Measurements from ENCODE around the gene ATP8B4.
"Not testable (repeated sequence)": the region's sequence is repeated elsewhere in the genome, so short reads cannot be mapped to it uniquely, and the experiment has no call there.

The ATP8B4 gene

DNA sequence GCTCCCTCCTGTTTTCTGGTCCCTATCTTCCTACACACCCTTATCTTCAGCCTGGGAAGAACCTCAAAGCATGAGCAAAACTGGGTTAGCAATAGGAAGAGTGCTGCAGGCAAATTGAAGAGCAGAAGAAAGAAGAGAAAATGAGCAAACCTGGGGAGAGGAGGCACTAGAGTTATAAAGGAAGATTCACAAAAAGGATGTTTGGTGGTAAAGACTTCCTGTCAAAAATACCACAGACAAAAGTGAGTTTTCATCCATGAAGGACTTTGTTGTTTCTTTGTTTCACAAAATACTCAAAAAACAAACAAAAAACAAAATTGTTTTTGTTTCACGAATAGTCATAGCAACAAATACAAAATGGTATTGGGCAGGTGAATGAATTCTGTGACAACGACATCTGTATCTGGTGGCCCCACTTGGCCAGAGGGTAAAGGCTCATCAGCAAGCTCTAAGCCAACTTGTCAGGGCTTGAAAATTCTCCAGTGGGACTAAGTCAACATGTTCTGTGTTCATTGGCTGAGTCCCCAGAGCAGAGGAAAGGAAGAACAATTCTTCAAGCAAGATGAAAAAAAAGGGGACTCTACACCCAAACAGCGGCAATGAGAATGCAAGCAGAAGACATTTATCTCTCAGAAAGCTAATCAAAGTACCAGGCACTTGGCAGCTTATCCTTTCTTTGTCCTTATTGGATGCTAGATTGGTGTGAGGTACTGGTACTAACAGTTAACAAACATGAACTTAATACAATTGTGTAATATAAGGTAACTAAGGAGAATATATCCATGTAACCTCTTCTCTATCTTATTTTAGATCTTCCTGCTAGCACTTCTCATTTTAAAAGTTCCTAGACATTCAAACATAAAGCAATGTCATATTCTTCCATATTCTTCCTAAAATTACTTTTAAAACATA is 9.7 kb downstream of the ATP8B4 start:
- DNase-seq (ENCODE audit: low read depth in 2 of 2) = no peak

DNA sequence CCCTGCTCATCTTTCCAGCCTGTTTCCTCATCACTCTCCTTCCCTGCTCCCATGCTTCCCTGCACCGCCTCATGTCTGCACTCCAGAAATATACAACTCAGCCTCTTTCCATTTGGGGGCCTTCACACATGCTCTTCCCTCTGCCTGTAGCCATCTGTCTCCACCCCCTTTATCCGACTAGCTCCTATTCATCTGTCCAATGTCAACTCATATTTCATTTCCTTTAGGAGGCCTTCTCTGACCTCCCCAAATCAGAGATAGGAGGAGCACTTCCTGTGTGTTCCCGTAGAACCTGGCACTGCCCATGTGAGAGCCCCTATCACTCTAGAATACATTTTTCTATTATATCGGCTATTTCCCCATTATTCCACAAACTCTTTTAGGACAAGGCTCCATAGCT is 10.6 kb downstream of the ATP8B4 start:
- DNase-seq (ENCODE audit: low read depth in 2 of 2) = no peak

DNA sequence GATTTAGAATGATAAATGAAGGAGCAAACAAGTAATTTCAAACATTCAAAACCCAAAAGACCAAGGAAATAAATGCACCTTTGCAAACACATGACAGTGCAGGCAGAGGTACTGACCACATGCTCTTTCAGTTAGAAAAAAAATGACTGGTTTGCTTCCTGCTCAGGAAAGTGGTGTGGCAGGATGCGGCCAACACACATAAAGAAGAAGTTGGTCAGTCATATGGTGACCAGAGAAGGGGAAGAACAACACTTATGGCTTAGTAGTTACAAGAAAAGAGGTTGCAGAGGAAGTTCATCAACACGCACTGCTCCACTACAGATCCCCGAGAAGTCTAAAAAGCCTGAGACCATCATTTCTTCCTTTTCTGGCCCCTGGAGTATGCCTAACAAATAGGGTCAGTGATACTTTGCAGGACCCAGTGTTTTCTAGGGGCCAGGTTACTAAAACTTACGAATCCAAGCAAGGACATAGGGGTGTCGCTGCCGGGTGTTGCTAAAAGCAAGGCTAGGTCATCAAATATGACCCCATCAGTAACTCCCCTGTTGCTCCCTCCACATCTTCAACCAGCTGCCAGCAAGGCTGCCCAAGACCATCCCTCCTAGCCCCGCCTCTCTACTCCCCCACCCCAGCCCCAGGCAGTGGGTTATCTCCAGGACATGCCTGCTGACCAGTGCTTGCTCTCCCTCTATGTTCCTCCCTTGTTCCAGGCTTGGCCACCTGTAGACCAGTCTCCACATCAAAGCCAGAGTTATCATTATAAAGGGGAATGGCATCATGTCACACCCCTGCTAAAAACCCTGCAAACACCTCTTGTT is 11.2 kb downstream of the ATP8B4 start:
- no peak for DNase-seq (ENCODE audit: low read depth in 2 of 2)

DNA sequence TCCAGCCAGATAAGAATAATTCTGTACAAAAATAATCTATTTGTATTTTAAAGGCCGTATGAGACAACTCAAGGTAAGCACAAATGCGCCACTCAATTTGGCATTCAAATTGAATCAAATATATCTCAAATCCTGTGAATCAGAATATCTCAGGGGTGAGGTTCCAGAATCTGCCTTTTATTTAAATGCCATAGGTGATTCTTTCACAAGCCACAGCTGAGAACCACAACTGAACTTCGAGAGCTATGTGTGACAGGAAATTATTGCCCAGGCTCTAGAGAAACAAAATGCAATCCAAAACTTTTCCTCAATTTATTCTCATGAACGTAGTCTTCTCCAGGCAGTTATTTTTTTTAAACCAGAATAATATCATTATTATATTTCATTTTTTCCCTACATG is 11.9 kb downstream of the ATP8B4 start:
- DNase-seq (ENCODE audit: low read depth in 2 of 2) = no peak

DNA sequence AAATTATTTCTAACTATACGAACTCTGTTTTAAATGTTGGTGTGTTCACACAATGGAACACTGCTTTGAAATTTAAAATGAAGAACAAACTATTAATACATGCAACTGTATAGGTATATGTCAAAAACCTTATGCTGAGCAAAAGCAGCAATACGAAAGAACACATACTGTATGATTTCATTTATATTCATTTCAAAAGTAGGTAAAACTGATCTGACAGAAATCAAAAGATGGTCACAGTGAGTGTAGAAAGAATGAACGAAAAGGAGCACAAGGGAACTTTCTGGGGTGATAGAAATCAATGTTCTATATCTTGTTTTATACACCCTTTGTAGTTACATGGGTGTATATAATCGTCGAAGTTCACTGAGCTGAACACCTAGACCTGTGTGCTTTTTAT is 12.6 kb downstream of the ATP8B4 start:
- no peak for DNase-seq (ENCODE audit: low read depth in 2 of 2)

DNA sequence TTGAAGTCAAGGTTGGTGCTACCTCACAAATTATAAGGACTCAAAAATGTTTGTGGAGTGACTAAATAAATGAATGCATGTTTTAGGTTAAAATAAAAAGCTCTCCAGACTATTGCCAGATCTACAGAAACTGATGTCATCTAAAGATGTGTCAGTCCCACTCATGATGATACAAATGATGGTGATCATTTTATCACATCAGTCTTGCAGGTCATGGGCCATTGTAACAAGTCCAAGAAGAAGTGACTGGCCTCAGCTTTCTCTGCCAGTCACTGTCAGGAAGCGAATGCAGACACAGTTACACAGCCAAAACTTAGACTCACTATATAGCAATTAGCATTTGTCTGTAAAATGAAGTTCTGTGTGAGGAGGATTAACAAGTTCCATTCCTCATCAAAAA is 18.5 kb downstream of the ATP8B4 start:
- DNase-seq (ENCODE audit: low read depth in 2 of 2) = no peak

DNA sequence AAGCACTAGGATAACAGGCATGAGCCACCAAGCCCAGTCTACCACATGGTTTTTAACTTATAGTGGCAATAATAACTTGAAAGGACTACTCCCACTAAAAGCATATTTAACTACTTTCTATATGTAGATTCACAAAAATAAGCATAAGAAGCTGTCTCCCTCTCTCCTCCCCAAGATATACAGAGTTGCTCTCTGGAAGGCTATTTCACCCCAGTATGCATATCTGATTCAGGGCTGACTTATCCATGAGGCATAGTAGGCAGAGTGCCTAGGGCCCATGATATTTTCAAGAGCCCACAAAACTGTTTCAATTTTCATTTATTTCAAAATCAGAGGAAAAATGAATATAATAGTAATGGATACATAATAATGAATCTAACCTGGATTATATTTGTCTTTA is 20.5 kb downstream of the ATP8B4 start:
- DNase-seq (ENCODE audit: low read depth in 2 of 2) = no peak

DNA sequence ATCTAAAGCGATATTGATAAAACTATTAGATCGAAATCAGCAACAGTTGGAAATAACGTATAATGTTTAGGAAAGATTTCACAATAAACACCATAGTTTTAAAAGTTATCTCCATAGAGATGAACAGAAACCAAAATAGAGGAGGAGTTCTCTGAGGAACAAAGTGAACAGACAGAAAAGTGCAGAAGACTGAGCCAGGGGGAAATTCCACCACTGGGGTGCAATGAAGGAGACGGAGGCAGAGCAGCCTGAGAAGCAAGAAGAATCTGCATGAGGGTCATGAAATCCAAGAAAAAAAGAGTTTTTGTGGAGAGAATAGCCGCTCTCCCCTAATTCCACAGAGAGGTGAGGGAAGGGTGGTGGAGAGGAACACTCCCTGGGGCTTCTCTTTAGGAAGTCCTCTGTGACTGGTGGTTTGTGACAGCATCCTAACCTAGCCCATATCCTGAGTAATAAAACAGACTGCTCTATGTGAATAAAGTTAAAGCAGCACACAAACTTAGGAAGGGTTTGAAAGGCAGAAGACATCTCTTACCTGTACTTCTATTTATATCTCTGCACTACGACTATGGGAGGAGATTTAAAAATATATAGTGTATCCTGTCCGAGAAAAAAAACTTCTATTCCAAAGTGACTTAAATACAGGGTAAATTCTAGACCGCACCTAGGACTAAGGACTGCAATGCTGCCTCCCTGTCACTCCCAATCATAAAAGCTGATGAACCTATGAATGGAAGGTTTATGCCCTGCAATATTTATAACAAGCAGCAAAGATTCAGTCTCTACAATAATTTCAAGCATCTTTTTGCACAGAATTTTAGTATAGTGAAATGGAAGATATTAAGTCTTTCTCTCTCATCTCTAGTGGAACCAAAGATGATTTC is 22.9 kb downstream of the ATP8B4 start:
- DNase-seq (ENCODE audit: low read depth in 2 of 2) = no peak

DNA sequence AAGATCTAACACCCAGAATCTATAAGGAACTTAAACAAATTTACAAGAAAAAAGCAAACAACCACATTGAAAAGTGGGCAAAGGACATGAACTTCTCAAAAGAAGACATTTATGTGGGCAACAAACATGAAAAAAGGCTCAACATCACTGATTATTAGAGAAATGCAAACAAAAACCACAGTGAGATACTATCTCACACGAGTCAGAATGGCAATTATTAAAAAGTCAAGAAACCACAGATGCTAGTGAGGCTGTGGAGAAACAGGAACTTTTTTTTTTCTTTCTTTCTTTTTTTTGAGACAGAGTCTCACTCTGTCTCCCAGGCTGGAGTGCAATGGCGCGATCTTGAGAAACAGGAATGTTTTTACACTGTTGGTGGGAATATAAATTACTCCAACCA is 29.6 kb downstream of the ATP8B4 start:
- not testable (repeated sequence) for DNase-seq (ENCODE audit: low read depth in 2 of 2)

DNA sequence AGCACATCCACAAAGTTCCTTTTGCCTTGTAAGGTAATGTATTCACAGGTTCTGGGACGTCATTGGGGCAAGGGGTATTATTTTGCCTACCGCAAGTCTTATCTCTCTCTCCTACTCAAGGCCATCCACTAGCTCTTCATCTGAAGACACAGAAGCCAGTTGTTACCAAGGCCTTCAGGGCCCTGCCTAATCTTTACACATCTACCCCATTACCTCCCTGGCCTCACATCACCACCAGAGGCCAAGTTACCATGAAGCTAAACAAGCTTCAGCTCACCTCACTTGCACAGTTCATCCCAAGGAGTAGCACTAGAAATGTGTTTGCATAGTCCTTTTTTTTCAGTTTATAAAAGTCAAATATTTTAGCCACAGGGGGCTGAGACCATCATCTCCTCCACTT is 34.1 kb downstream of the ATP8B4 start:
- no peak for DNase-seq (ENCODE audit: low read depth in 2 of 2)

DNA sequence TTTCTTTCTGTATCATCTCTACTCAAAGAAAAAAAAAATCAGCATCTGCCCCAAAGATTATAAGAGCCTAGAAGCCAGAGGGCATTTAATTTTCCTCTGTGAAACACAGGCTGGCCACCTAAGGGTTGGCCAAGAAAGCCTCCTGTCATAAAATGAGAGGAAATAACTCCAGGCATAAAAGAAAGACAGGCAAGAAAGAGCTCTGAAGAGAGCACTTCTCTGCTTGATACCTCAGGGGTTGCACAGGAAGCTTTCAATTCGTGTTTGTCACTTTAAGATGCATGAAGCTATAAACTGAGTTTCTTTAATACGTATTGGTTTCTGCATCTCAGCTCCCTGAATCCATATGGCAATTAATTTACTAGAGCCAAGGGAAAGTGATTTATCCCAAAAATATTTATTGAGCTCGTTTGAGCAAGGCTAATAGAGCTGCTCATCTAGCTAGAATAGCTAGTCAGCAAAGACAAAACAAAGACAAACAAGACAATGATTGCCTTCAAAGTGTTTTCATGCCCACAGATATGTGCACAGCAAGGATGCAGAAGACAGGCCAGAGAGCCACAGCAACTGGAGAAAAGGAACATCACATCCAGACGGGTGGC is 35.5 kb downstream of the ATP8B4 start:
- peak in 1 of 2 experiments; percentile 13 for DNase-seq (ENCODE audit: low read depth in 2 of 2)

DNA sequence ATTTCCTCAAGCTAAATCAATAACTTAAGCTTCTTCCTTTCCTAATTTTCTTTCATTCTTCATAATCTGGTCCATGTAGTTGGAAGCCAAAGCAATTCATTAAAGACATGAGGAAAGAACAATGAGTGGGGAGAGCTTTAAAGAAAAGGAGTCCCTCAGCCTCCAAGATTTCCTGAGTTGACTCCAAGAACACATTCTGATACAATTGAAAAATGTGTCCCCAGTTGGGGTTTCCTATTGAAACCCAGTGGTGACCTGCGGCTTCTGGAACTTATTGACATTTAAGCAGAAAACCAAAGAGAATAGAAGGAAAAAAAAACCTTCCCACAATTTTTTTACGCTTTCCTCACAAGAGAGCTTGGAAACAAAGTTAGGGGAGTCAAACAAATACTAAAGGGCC is 37.0 kb downstream of the ATP8B4 start:
- DNase-seq (ENCODE audit: low read depth in 2 of 2) = no peak

DNA sequence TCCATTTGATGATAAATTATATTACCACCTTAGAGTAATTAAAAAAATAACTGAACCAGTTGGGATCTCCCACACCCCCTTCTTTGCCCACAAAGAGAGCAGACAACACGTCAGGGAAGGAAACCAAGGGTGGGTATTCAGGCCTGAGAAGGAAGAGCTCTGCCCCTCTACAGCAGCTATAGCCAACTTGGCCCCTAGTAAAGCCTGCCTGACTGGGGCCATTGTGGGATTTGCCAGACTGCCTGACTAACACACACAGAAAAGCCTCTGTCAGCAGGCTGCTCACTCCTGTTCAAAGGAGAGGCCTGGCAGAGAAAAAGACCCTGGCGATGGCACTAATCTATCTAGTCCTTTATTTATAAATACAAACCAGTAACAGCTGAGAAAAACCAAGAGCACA is 41.4 kb downstream of the ATP8B4 start:
- DNase-seq (ENCODE audit: low read depth in 2 of 2) = no peak

DNA sequence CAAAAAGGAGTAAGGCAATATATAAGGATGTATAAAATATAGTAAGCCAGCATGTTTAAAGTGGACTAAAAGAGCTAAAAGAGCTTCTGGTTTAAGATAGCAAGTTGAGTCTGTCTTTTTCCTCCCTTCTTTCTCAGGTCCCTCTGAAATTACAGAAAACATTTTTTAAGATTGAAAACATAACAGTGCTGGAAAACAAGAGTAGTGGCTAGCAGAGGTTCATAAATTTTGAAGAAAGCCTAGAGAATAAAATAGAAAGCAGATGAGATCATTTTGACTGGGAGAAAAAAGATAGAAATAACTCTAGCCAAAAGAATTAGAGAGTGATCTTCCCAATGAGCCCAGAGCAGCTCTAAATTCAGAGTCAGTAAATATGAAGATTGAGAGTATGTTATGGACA is 41.9 kb downstream of the ATP8B4 start:
- no peak for DNase-seq (ENCODE audit: low read depth in 2 of 2)

DNA sequence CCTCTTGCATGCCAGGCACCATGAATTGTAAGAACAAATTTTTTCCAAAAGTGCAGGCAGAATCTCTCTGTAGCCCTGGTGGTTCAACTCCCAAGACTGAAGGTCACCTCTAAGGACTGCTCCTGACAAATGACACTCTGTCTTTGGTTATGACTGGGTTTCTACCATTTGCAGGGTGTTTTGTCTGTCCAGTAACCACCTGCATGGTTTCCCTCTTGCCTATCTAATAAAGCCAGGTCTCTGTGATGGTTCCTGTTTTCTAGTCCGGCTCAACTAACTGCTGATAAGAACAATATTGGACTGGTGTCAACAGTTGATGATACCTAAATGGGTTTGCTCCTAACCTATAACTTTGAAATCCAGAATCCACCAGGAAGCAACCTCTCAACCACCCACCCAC is 43.7 kb downstream of the ATP8B4 start:
- DNase-seq (ENCODE audit: low read depth in 2 of 2) = no peak

DNA sequence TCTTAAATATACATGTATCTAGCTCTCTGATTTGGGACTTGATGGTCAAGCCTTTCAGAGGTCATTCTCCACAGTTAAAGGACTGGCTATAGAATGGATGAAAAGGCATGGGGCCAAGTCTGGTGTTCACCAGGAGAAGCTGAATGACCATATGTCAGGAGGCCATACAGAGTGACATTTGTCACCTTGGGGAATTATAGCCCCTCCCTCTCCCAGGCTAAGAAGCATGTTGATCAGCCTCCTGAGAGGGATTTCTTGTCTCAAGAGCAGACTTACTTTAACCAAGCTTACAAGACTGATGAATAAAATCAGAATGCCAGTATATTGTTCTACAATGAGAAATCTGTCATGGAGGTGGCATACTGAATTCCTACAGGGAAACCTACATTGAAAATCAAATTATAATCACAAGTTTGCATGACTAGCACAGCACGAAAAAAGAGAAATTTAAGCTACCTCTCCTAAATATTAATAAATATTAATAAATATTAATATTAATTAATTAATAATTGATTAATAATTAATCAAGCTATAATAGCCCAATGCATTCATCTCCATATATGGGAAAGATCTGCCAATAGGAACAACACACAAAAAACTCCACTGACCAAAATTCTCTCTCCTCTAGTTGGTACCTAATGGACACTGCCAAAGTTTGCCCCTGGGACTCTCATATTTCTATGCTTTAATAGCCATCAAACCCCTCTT is 47.3 kb downstream of the ATP8B4 start:
- DNase-seq (ENCODE audit: low read depth in 2 of 2) = no peak

DNA sequence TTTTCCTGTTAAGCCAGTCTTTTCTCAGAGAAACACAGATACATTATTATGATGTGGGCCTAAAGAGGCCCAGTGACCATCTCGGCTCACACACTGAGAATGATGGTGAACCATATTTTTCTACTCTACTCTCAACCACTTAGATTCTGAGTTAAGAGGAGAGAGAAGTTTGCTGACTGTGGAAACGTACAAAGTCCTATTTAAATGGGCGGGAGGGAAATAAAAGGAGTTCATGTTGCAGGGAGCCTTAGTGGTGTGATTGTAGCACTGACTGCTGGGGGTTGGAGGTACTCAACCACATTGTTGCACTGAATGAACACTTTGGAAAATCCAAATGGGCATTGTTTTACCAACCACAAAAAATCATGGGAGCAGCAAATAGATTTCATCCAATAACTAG is 51.0 kb downstream of the ATP8B4 start:
- DNase-seq (ENCODE audit: low read depth in 2 of 2) = no peak

DNA sequence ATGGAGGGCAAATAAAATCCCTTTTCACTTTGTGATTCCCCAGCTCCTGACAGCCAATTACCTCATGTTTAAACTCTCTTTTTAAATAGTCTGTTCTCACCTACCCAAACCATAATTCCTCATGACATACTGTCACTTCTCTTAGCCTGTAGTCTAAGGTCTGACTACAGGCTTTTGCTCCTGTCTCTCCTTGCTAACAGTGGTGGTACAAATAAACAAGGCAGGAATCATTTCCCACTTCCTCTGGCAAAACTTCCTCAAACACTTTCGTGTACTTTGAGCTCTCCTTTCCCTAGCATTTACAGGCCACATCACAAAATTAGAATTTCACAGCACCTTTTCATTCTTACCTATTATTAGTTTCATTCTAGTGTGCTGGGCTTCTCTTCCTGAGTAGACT is 51.8 kb downstream of the ATP8B4 start:
- DNase-seq (ENCODE audit: low read depth in 2 of 2) = no peak

DNA sequence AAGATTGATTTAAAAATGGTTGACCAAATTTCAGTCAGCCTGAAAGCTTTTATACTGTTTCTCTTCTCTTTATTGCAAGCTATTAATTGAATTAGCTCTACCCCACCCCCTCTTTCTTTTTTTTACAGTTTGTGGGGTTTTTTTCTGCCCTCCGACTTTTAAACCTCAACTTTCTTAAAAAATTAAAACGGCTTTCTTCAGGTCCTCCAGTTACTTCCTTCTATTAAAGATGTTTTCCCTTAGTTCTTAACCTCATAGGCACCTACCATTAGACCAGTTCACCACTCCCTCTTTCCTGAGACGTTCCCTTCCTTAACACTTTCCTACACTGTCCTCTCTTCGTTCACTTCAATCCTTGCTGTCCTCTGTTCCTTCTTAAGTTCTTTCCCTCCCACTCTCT is 52.4 kb downstream of the ATP8B4 start:
- DNase-seq (ENCODE audit: low read depth in 2 of 2) = no peak

DNA sequence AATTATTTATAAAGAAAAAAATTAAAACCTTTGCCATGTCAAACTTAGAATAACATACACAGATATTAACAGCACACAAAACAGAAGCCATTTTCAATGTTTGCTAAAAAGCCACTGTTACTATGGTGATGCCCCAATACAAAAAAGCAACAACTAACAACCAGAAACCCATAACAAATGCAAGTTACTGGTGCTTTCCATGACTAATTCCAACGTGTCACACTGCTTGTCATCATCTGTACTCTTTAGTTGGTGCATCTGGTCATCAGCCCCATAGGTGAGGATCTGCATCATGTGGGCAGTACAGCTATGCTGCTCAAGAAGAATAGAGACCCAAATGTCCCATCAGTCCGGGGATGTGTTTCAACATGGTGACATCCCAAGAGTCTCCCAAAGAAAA is 52.8 kb downstream of the ATP8B4 start:
- DNase-seq (ENCODE audit: low read depth in 2 of 2) = no peak

DNA sequence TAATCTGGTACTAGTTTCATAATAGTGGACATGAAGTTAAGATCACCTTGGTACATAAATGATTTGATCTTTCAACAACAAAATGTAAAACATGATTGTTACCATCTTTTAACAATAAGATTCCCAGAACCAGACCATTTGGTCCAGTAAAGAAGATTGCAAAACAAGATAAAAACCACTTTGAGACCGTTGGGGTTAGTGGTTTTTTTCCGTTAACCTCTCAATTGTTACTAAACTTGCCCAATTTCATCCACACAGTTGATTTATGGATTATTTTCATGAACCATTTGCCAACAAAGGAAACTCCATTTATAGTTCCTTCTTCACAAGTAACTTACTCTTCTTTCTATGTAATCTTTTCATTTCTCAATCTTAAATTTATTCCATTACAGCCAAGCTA is 53.8 kb downstream of the ATP8B4 start:
- DNase-seq (ENCODE audit: low read depth in 2 of 2) = no peak
